PC-9 (cell line): ENCODE measurements around the gene HLCS. TPM values are rescaled to one million over a fixed set of nuclear protein-coding genes. Genes with fewer than 3 reads are reported as not detected.

Experiments
- BruUV-seq: library from RNA; stranded (reverse); fragments of 400-500 nt; replicated peaks from 2 replicates; lab custom pipeline; 2021; lab: Mats Ljungman, UMichigan
- CTCF ChIA-PET: fragments of 300-600 bp; sonication (Branson Sonifier 250); formaldehyde crosslinking; loops from one replicate; lab custom pipeline; 2022; ENCODE audit warnings: antibody characterized with exemption; lab: Charles Lee
- POLR2A ChIA-PET: fragments of 300-600 bp; sonication (Branson Sonifier 250); formaldehyde crosslinking; loops from one replicate; lab custom pipeline; 2022; ENCODE audit warnings: antibody characterized with exemption; ENCODE audit not compliant: unreplicated experiment; lab: Charles Lee
- DNase-seq, 2 experiments: peaks; one replicate each; pipeline versions ENCODE4 v3.0.0 to v3.0.0-alpha.2; 2015 to 2022; ENCODE audit warnings: mixed read lengths in 1 of 2
- H2AFZ ChIP-seq: fragments of 200-600 bp; sonication (generic); 2 replicates; pipeline ENCODE4 v1.8.1; 2017; ENCODE audit warnings: antibody characterized with exemption
- H3F3A ChIP-seq: fragments of 200-600 bp; sonication (generic); 2 replicates; pipeline ENCODE4 v1.8.1; 2017; ENCODE audit warnings: antibody characterized with exemption, mild to moderate bottlenecking, low read depth; ENCODE audit not compliant: insufficient read depth
- H3K27ac ChIP-seq: fragments of 200-600 bp; sonication (generic); 2 replicates; pipeline ENCODE4 v1.6.1; 2016; ENCODE audit warnings: mixed run types
- H3K27me3 ChIP-seq: fragments of 200-600 bp; sonication (generic); 2 replicates; pipeline ENCODE4 v1.6.1; 2016; ENCODE audit warnings: low read depth, mixed run types; ENCODE audit not compliant: insufficient read depth
- H3K36me3 ChIP-seq: fragments of 200-600 bp; sonication (generic); 2 replicates; pipeline ENCODE4 v1.6.1; 2016; ENCODE audit warnings: low read depth, mixed run types
- H3K4me1 ChIP-seq: fragments of 200-600 bp; sonication (generic); replicated peaks from 2 replicates; pipeline ENCODE4 v1.6.1; 2016; ENCODE audit warnings: mixed run types; ENCODE audit not compliant: insufficient read depth
- H3K4me2 ChIP-seq: fragments of 200-600 bp; sonication (generic); 2 replicates; pipeline ENCODE4 v1.6.1; 2017; ENCODE audit warnings: mixed run types
- H3K4me3 ChIP-seq: fragments of 200-600 bp; sonication (generic); 2 replicates; pipeline ENCODE4 v1.6.1; 2016; ENCODE audit warnings: mixed run types
- H3K79me2 ChIP-seq: fragments of 200-600 bp; sonication (generic); 2 replicates; pipeline ENCODE4 v1.6.1; 2017; ENCODE audit warnings: low read depth, mixed run types
- H3K9me2 ChIP-seq: fragments of 200-600 bp; sonication (generic); 2 replicates; pipeline ENCODE4 v1.8.1; 2017; ENCODE audit warnings: mild to moderate bottlenecking; ENCODE audit not compliant: insufficient read depth
- H3K9me3 ChIP-seq: fragments of 200-600 bp; sonication (generic); 2 replicates; pipeline ENCODE4 v1.8.1; 2016; ENCODE audit warnings: low read depth; ENCODE audit not compliant: insufficient read depth
- H4K20me1 ChIP-seq: fragments of 200-600 bp; sonication (generic); 2 replicates; pipeline ENCODE4 v1.8.1; 2017; ENCODE audit not compliant: insufficient read depth
- CTCF ChIP-seq: fragments of 200-600 bp; sonication (generic); conservative IDR thresholded peaks from 2 replicates; pipeline ENCODE4 v1.6.1; 2017; ENCODE audit warnings: mixed run types, antibody characterized with exemption, mild to moderate bottlenecking, moderate library complexity
- EZH2 ChIP-seq: fragments of 200-600 bp; sonication (generic); IDR thresholded peaks from 2 replicates; pipeline ENCODE4 v1.8.0; 2017; ENCODE audit warnings: antibody characterized with exemption, low read depth
- intact Hi-C: fragments of 100-400 bp; cut with micrococcal nuclease; formaldehyde crosslinking; loops from one replicate; pipeline ENCODE4 v1.10.0; 2022; ENCODE audit not compliant: unreplicated experiment
- total RNA-seq: library from RNA; stranded (reverse); gene quantifications from 2 replicates; pipeline ENCODE4 v1.2.3, GENCODE V29; 2021

Gene HLCS
- total RNA-seq, 1 experiment from 2014 or later: 21.6 TPM

GRCh38 chr21:36901575-36901974 lies 64.9 kb downstream of the HLCS start:
- Histone ChIP-seq H3K4me2 (no peak overlapping the region), H3F3A (no peaks in the 10 kb centered on the region), H3K36me3 (no peaks in the 10 kb centered on the region), H3K4me3 (no peak overlapping the region), H3K79me2 (no peaks in the 10 kb centered on the region), H3K9me3 (no peaks in the 10 kb centered on the region), H3K9me2 (no peaks in the 10 kb centered on the region), H3K27me3 (no peaks in the 10 kb centered on the region), H3K27ac (no peak overlapping the region), H2AFZ (no peak overlapping the region), H4K20me1 (no peaks in the 10 kb centered on the region; the same call in 1 of the 2 replicates), H3K4me1 (no peaks in the 10 kb centered on the region)
- ChIA-PET POLR2A (no interaction called here), CTCF (no interaction called here)
- no peak for DNase-seq
- intact Hi-C loops: no loop called here
- no TSS peak for BruUV-seq
- no peak for TF ChIP-seq EZH2
- no peak for TF ChIP-seq CTCF

- no peaks in the 10 kb centered on the region for H3K36me3 ChIP-seq
- H3K4me2 ChIP-seq: no peak overlapping the region
- H3K79me2 ChIP-seq: no peaks in the 10 kb centered on the region
- no peak for DNase-seq
- no peaks in the 10 kb centered on the region for H3K4me1 ChIP-seq
- H3K9me2 ChIP-seq: no peaks in the 10 kb centered on the region
- no peak overlapping the region for H3K27ac ChIP-seq
- intact Hi-C loops: no loop called here
- H3K9me3 ChIP-seq: no peaks in the 10 kb centered on the region
- ChIA-PET POLR2A (no interaction called here), CTCF (no interaction called here)
- H3K27me3 ChIP-seq: no peaks in the 10 kb centered on the region
- TF ChIP-seq CTCF: no peak
- no peak for TF ChIP-seq EZH2
- no peak overlapping the region for H2AFZ ChIP-seq
- H3F3A ChIP-seq: no peaks in the 10 kb centered on the region
- no peak overlapping the region for H3K4me3 ChIP-seq
- no peaks in the 10 kb centered on the region for H4K20me1 ChIP-seq
- BruUV-seq: no TSS peak
Observed at GRCh38 chr21:36893581-36893980, 72.9 kb downstream of the HLCS start.

DNA sequence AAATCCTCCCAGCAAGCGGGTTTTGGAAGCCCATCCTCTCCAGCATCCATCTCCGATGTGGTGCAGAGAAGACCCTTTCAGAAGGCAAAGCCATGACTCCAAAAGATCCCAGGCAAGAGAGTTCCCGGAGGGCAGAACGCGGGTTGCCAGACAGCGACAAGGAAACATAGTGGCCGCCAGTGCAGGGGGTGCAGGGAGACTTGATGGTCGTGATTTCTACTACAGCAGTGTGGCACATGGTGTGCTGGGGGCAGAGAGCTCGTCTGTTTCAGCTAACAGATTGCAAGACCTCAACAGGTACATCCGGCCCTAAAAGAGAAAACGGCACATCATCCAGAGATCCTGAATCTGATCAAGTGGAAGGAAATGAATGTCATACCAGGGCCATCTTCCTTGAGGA lies 74.3 kb downstream of the HLCS start:
- ChIA-PET POLR2A (no interaction called here), CTCF (no interaction called here)
- no peaks in the 10 kb centered on the region for H3K9me2 ChIP-seq
- no peaks in the 10 kb centered on the region for H3K9me3 ChIP-seq
- H4K20me1 ChIP-seq: no peaks in the 10 kb centered on the region
- no peak overlapping the region for H3K27ac ChIP-seq
- no peaks in the 10 kb centered on the region for H3K4me1 ChIP-seq
- BruUV-seq: no TSS peak
- intact Hi-C loops: no loop called here
- H3K4me3 ChIP-seq: no peak overlapping the region
- H3K79me2 ChIP-seq: no peaks in the 10 kb centered on the region
- no peaks in the 10 kb centered on the region for H3K36me3 ChIP-seq
- no peaks in the 10 kb centered on the region for H3K27me3 ChIP-seq
- no peak overlapping the region for H2AFZ ChIP-seq
- H3K4me2 ChIP-seq: no peak overlapping the region
- no peak for TF ChIP-seq CTCF
- TF ChIP-seq EZH2: no peak
- no peak for DNase-seq
- no peaks in the 10 kb centered on the region for H3F3A ChIP-seq
